CD4-positive, alpha-beta memory T cell (primary cell): ENCODE results near the gene CNRIP1. TPM values are rescaled to one million over a fixed set of nuclear protein-coding genes. Genes with fewer than 3 reads are reported as not detected.

Experiments
- CTCF ChIA-PET: fragments of 350-600 bp; sonication (Branson Sonifier 250); formaldehyde crosslinking; loops from one replicate; lab custom pipeline; 2021; ENCODE audit warnings: inconsistent platforms; ENCODE audit not compliant: partially characterized antibody; lab: Charles Lee
- POLR2A ChIA-PET: fragments of 350-600 bp; sonication (Branson Sonifier 250); formaldehyde crosslinking; loops from one replicate; lab custom pipeline; 2021; ENCODE audit not compliant: partially characterized antibody; lab: Charles Lee
- DNase-seq, 5 donors: peaks; one replicate each; pipeline versions ENCODE4 v3.0.0 to v3.0.0-alpha.2; 2020 to 2022; ENCODE audit warnings: mixed read lengths in 1 of 5
- H3K27ac ChIP-seq: one replicate; pipeline ENCODE4 v1.7.0; 2013; ENCODE audit warnings: low read depth, low read length
- H3K27me3 ChIP-seq: 2 replicates; pipeline ENCODE4 v1.7.0; 2013; ENCODE audit warnings: mild to moderate bottlenecking, low read length, moderate library complexity; ENCODE audit not compliant: insufficient read depth
- H3K36me3 ChIP-seq: 2 replicates; pipeline ENCODE4 v1.7.0; 2013; ENCODE audit warnings: mild to moderate bottlenecking, low read length, moderate library complexity; ENCODE audit not compliant: insufficient read depth
- H3K4me1 ChIP-seq: 2 replicates; pipeline ENCODE4 v1.7.0; 2013; ENCODE audit warnings: mild to moderate bottlenecking, low read length, moderate library complexity; ENCODE audit not compliant: insufficient read depth
- H3K4me3 ChIP-seq, 2 donors: one replicate each; pipeline ENCODE4 v1.7.0; 2013; ENCODE audit warnings: low read length in 2 of 2, mild to moderate bottlenecking in 1 of 2
- H3K9me3 ChIP-seq, 2 donors: one replicate each; pipeline ENCODE4 v1.7.0; 2013; ENCODE audit warnings: low read length in 2 of 2, control low read depth in 1 of 2; ENCODE audit not compliant: control insufficient read depth in 1 of 2
- H3K27ac Mint-ChIP-seq, 7 donors: one replicate each; pipeline ENCODE4 v1.8.0; 2020 to 2021; ENCODE audit warnings: mixed read lengths in 7 of 7, mild to moderate bottlenecking in 6 of 7, inconsistent platforms in 3 of 7, moderate library complexity in 3 of 7
- H3K27me3 Mint-ChIP-seq, 2 donors: one replicate each; pipeline ENCODE4 v1.8.0; 2020 to 2021; ENCODE audit warnings: mixed read lengths in 2 of 2
- H3K36me3 Mint-ChIP-seq, 2 donors: one replicate each; pipeline ENCODE4 v1.8.0; 2020 to 2021; ENCODE audit warnings: mixed read lengths in 2 of 2, inconsistent platforms in 1 of 2, mild to moderate bottlenecking in 1 of 2
- H3K4me1 Mint-ChIP-seq, 4 donors: one replicate each; pipeline ENCODE4 v1.8.0; 2020 to 2021; ENCODE audit warnings: mixed read lengths in 4 of 4, mild to moderate bottlenecking in 1 of 4
- H3K4me3 Mint-ChIP-seq, 8 donors: one replicate each; pipeline ENCODE4 v1.8.0; 2020 to 2021; ENCODE audit warnings: mixed read lengths in 8 of 8, mild to moderate bottlenecking in 7 of 8, moderate library complexity in 6 of 8, inconsistent platforms in 3 of 8
- H3K9me3 Mint-ChIP-seq, 8 donors: one replicate each; pipeline ENCODE4 v1.8.0; 2020 to 2021; ENCODE audit warnings: mixed read lengths in 8 of 8, mild to moderate bottlenecking in 5 of 8, inconsistent platforms in 3 of 8, moderate library complexity in 1 of 8
- intact Hi-C: fragments of 100-400 bp; cut with micrococcal nuclease; formaldehyde crosslinking; loops from one replicate; pipeline ENCODE4 v1.15.1; 2023
- polyA plus RNA-seq, 2 donors: library from polyadenylated mRNA; unstranded; fragments of 300-500 nt; fragmentation: Illumina TruSeq; gene quantifications; one replicate each; pipeline ENCODE4 v1.2.3, GENCODE V29; 2021
- total RNA-seq, 2 experiments: library from RNA; stranded (reverse); gene quantifications; one replicate each; pipeline ENCODE4 v1.2.3, GENCODE V29; 2021

The CNRIP1 gene
- total and polyA plus RNA-seq, 4 experiments from 2014 or later: 0.29 TPM; not detected in 3

GRCh38 chr2:68252400-68253218, 67.1 kb downstream of the CNRIP1 start, which contains the start of gene PPP3R1:
PPP3R1 (minus strand) TSS chr2:68252532; CDS start chr2:68252127, 405 bp downstream.
- H3K27ac Mint-ChIP-seq: peak within 1 kb of the TSS in 6 of 7 donors; percentile 96 to 99 (median 98)
- peaks cover 0 to 4% of the 10 kb centered on the region in 2 donors for H3K27me3 Mint-ChIP-seq
- Histone ChIP-seq H3K36me3 (no peaks in the 10 kb centered on the region), H3K4me1 (peaks cover 57% of the 10 kb centered on the region), H3K27ac (peak within 1 kb of the TSS; percentile 91), H3K4me3 (peak within 1 kb of the TSS; percentile 75 to 94), H3K27me3 (no peaks in the 10 kb centered on the region), H3K9me3 (no peaks in the 10 kb centered on the region)
- ChIA-PET CTCF (interaction anchor here (1.0 to 2.7 kb wide), 9 partner anchors 8 to 499 kb away, joined by 3 to 10 read pairs (median 4); partner anchors contain the start of gene PNO1), POLR2A (interaction anchor here (0.6 to 4.0 kb wide), 19 partner anchors 9 to 515 kb away, joined by 3 to 49 read pairs (median 4); partner anchors contain the start of genes APLF, FBXO48 and PNO1)
- DNase-seq: peak; percentile 94 to 96 (median 96)
- intact Hi-C loops: loop anchor here (5.0 kb wide), 2 partner anchors 215 to 855 kb away; partner anchors contain the start of genes APLF, ETAA1 and FBXO48
- peaks cover 0 to 20% of the 10 kb centered on the region in 2 donors for H3K36me3 Mint-ChIP-seq
- peaks cover 23 to 59% (median 37%) of the 10 kb centered on the region in 4 donors for H3K4me1 Mint-ChIP-seq
- peak within 1 kb of the TSS; percentile 95 to 100 (median 97) for H3K4me3 Mint-ChIP-seq
- peaks cover 0 to 8% (median 0%) of the 10 kb centered on the region in 8 donors for H3K9me3 Mint-ChIP-seq

DNA sequence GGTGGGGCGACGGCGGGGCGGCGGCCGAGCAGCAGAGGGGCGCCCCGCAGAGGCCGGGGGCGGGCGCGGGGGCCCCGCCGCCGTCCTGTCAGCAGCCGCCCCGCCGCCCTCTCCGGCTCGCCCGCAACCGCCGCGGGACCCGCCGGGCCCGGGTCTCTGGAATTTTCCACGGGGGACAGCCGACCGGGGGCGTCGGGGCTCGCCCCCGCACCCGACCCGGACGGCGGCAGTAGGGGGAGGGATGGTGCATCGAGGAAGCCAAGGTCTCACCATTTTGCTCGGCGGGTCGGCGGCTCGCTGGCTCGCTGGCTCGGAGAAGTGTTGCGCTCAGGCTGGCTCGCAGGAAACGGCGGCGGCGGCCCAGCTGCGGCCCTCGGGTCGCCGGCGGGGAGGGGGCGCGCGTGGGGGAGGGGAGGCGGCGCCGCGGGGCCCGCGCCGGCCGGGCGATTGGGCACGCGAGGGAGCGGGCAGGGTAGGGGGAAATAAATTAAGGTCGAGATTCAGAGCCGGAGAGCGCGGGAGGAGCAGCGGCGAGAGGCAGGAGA, 67.8 kb downstream of the CNRIP1 start:
- peaks cover 23 to 59% (median 36%) of the 10 kb centered on the region in 4 donors for H3K4me1 Mint-ChIP-seq
- H3K27ac Mint-ChIP-seq: peak overlapping the region in 6 of 7 donors; percentile 80 to 99 (median 94)
- H3K4me3 Mint-ChIP-seq: peak overlapping the region; percentile 80 to 99 (median 92)
- peaks cover 64% of the 10 kb centered on the region for H3K4me1 ChIP-seq
- peaks cover 0 to 20% of the 10 kb centered on the region in 2 donors for H3K36me3 Mint-ChIP-seq
- peak; percentile 31 to 62 (median 49) for DNase-seq
- H3K36me3 ChIP-seq: no peaks in the 10 kb centered on the region
- H3K27ac ChIP-seq: peak overlapping the region; percentile 91
- peaks cover 0 to 4% of the 10 kb centered on the region in 2 donors for H3K27me3 Mint-ChIP-seq
- H3K27me3 ChIP-seq: no peaks in the 10 kb centered on the region
- peak overlapping the region in 1 of 2 donors; percentile 83 for H3K4me3 ChIP-seq
- H3K9me3 ChIP-seq: no peaks in the 10 kb centered on the region
- ChIA-PET POLR2A (interaction anchor here (0.6 to 4.0 kb wide), 14 partner anchors 15 to 515 kb away, joined by 3 to 49 read pairs (median 6); partner anchors contain the start of genes APLF, FBXO48 and PNO1), CTCF (interaction anchor here (1.0 to 4.0 kb wide), 6 partner anchors 30 to 94 kb away, joined by 3 to 38 read pairs (median 8); partner anchors contain the start of gene PNO1)
- intact Hi-C loops: loop anchor here (1.0 to 5.0 kb wide), 8 partner anchors 15 to 855 kb away; partner anchors contain the start of genes APLF, C1D, ETAA1 and FBXO48
- H3K9me3 Mint-ChIP-seq: peaks cover 0 to 8% (median 0%) of the 10 kb centered on the region in 8 donors

DNA sequence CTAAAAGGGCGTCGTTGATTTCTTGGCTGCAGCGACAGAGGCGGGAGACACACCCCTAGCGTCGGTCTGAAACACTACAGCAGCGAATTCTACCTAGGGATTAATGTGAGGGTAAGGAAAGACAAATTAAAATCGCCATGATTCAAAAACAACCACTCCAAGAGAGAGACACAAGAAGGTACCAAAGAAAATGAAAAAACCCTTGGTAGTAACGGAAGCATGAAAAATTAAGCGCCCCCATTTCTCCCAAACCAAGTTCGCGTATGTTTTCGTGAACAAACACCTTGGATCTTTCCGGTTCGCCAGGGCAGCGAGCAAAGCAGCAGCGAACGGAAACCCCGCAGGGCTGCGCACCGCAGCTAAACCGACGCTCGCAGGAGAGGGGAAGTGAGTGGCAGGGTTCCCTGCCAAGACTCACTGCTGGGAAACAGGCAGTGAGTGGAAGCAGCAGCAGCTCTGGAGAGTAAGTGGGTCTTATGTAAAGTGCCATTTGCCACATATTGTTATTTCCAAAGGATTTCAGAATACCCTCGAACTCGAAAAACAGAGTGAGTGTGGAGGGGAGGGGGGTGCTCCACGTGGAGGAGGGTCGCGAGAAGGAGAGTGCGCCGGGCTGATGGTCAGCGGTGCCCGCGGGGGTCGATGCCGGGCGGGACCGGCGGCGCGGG, 68.4 kb downstream of the CNRIP1 start:
- H3K27ac ChIP-seq: peak overlapping the region; percentile 91
- intact Hi-C loops: loop anchor here (1.0 to 5.0 kb wide), 8 partner anchors 15 to 854 kb away; partner anchors contain the start of genes APLF, C1D, ETAA1 and FBXO48
- peaks cover 0 to 8% (median 0%) of the 10 kb centered on the region in 8 donors for H3K9me3 Mint-ChIP-seq
- H3K4me1 Mint-ChIP-seq: peaks cover 20 to 59% (median 34%) of the 10 kb centered on the region in 4 donors
- H3K4me1 ChIP-seq: peaks cover 70% of the 10 kb centered on the region
- peak overlapping the region; percentile 66 to 83 for H3K4me3 ChIP-seq
- no peaks in the 10 kb centered on the region for H3K9me3 ChIP-seq
- POLR2A ChIA-PET: interaction anchor here (0.6 to 4.0 kb wide), 6 partner anchors 12 to 107 kb away, joined by 3 to 49 read pairs (median 5); partner anchors contain the start of gene PNO1
- no peaks in the 10 kb centered on the region for H3K27me3 ChIP-seq
- H3K36me3 ChIP-seq: no peaks in the 10 kb centered on the region
- H3K36me3 Mint-ChIP-seq: peaks cover 0 to 20% of the 10 kb centered on the region in 2 donors
- peaks cover 0 to 4% of the 10 kb centered on the region in 2 donors for H3K27me3 Mint-ChIP-seq
- peak overlapping the region in 6 of 7 donors; percentile 91 to 99 (median 97) for H3K27ac Mint-ChIP-seq
- peak; percentile 81 to 93 (median 86) for DNase-seq
- H3K4me3 Mint-ChIP-seq: peak overlapping the region in 7 of 8 donors; percentile 87 to 100 (median 94)
- CTCF ChIA-PET: interaction anchor here (0.8 to 4.0 kb wide), 2 partner anchors 15 to 55 kb away, joined by 3 to 38 read pairs; no protein-coding TSS in a partner anchor

DNA sequence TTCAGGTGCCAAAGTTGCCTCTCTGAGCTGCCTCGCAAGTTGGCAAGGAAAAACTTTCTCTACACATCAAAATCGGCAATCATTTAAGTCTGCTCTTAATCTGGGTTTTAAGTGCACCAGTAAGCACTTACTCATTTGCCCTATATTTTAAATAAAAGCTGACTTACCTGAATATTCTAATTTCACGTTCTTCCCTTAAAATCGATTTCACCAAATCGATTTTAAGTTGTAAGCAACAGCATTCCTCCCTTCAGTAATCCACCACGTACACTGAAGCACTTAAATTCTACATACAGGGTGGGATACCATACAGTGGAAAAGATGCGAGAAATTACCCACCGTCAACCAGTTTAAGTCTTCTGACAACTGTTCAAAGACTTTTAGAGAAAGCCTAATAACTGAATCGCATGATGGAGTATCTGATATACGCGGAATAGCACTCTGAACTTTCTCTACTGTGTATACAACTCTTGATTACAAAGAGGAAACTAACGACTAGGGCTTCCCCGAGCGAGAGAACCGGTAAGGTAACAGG, 69.0 kb downstream of the CNRIP1 start:
- Histone ChIP-seq H3K4me1 (peaks cover 71% of the 10 kb centered on the region), H3K27ac (peak overlapping the region; percentile 91), H3K9me3 (no peaks in the 10 kb centered on the region), H3K27me3 (no peaks in the 10 kb centered on the region), H3K36me3 (no peaks in the 10 kb centered on the region), H3K4me3 (peak overlapping the region; percentile 66 to 83)
- peak overlapping the region in 7 of 8 donors; percentile 87 to 100 (median 94) for H3K4me3 Mint-ChIP-seq
- peaks cover 0 to 8% (median 0%) of the 10 kb centered on the region in 8 donors for H3K9me3 Mint-ChIP-seq
- ChIA-PET POLR2A (interaction anchor here (1.0 to 4.0 kb wide), 7 partner anchors 12 to 107 kb away, joined by 3 to 49 read pairs (median 3); partner anchors contain the start of gene PNO1), CTCF (interaction anchor here (0.8 to 4.0 kb wide), 8 partner anchors 14 to 191 kb away, joined by 3 to 38 read pairs (median 3); no protein-coding TSS in a partner anchor)
- H3K27me3 Mint-ChIP-seq: peaks cover 0 to 4% of the 10 kb centered on the region in 2 donors
- intact Hi-C loops: loop anchor here (1.0 to 5.0 kb wide), 8 partner anchors 14 to 853 kb away; partner anchors contain the start of genes APLF, C1D, ETAA1 and FBXO48
- H3K4me1 Mint-ChIP-seq: peaks cover 18 to 55% (median 30%) of the 10 kb centered on the region in 4 donors
- peak overlapping the region in 6 of 7 donors; percentile 91 to 99 (median 97) for H3K27ac Mint-ChIP-seq
- H3K36me3 Mint-ChIP-seq: peaks cover 0 to 20% of the 10 kb centered on the region in 2 donors
- no peak for DNase-seq

- Mint-ChIP-seq H3K27ac (peak overlapping the region in 6 of 7 donors; percentile 91 to 99 (median 97)), H3K4me3 (peak overlapping the region in 7 of 8 donors; percentile 87 to 100 (median 94)), H3K9me3 (peaks cover 0 to 8% (median 0%) of the 10 kb centered on the region in 8 donors), H3K4me1 (peaks cover 17 to 52% (median 28%) of the 10 kb centered on the region in 4 donors), H3K36me3 (peaks cover 0 to 20% of the 10 kb centered on the region in 2 donors), H3K27me3 (peaks cover 0 to 4% of the 10 kb centered on the region in 2 donors)
- POLR2A ChIA-PET: interaction anchor here (1.0 to 4.0 kb wide), 5 partner anchors 14 to 93 kb away, joined by 3 to 49 read pairs (median 4); partner anchors contain the start of gene PNO1
- CTCF ChIA-PET: interaction anchor here (1.0 to 4.0 kb wide), 8 partner anchors 14 to 191 kb away, joined by 3 to 38 read pairs (median 3); no protein-coding TSS in a partner anchor
- DNase-seq: no peak
- no peaks in the 10 kb centered on the region for H3K36me3 ChIP-seq
- peak overlapping the region; percentile 66 to 83 for H3K4me3 ChIP-seq
- peak overlapping the region; percentile 91 for H3K27ac ChIP-seq
- intact Hi-C loops: loop anchor here (2.0 to 5.0 kb wide), 4 partner anchors 13 to 853 kb away; partner anchors contain the start of genes APLF, C1D, ETAA1 and FBXO48
- H3K27me3 ChIP-seq: no peaks in the 10 kb centered on the region
- H3K9me3 ChIP-seq: no peaks in the 10 kb centered on the region
- peaks cover 71% of the 10 kb centered on the region for H3K4me1 ChIP-seq
These were observed 69.6 kb downstream of the CNRIP1 start for GRCh38 chr2:68250196-68250595.
